Astrocyte of the hippocampus (primary cell): ENCODE measurements around the gene TFIP11.
"Not testable (repeated sequence)": the region's sequence is repeated elsewhere in the genome, so short reads cannot be mapped to it uniquely, and the experiment has no call there.

Experiments
- DNase-seq: peaks from one replicate; pipeline ENCODE4 v3.0.0; 2011; ENCODE audit warnings: low read depth, low spot score

TFIP11 gene

DNA sequence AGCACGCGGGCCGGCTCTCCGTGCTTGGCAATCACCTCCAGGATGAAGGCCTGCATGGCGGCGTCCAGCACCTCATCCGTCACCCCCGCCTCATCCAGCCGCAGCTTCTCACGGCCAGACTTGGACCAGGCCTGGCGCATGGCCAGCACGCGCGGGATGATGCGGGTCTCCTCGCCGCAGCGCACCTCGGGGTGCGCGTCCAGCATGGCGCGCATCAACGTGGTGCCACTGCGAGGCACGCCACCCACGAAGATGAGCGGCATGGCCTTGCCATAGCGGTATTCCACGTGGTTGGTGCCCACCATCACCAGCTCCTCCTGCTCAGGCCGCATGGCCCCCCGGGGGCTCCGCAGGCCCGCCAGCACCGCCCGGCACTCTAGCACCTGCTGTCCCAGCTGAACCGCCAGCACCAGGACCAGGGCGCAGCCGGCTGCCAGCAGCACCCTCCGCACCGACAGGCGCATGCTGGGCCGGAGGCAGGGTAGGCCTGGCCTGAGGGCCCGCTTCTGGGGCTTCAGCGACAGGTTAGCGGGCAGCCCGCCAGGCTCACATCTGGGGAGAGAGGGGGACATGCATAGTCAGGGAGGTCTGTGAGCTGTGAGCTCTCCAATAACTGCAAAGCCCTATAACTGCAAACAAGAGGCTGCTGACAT, 29.0 kb upstream of the TFIP11 start:
- DNase-seq, result no peak

GRCh38 chr22:26540119-26540518, 27.8 kb upstream of the TFIP11 start:
- no peak for DNase-seq

DNA sequence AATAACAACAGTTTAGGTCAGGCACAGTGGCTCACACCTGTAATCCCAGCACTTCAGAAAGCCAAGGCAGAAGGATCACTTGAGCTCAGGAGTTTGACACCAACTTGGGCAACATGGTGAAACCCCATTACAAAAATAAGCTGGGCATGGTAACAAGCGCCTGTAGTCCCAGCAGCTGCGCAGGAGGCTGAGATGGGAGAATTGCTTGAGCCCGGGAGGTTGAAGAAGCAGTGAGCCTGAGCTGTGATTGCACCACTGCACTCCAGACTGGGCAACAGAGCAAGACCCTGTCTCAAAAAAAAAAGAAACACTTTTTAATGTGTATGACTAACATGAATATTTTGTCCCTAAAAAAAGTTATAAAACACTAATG, 24.5 kb upstream of the TFIP11 start:
- DNase-seq, result no peak

DNA sequence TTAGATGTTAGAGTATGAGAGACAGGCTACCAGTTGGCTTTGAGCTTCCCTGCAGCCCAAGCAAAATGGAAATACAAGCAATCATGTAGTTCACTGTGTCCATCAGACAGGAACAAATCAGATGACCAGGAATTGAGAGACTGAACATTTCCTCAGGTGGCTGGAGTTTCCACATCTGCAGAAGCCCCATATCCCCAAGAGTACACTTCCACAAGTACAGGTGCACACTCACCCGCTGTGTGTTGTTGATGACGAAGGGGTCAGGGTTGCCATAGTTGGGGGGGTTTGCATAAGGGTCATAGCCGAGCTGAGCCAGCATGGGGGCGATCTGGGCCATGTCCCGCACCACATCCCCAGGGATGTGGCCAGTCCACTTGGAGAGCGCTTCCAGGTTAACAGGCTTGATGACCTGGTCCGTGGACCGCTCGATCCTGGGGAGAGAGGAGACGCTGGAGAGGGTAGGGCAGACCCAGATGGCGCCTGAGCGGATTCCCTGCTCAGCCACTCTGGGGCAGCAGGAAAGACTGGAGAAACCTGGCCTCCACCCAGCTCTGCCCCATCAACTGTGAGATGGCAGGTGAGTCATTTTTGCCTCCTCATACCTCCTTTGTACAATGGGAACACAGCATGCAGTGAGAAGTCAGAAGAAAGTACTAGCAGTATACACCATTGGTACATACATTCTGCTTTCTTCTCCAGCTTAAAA, 23.9 kb upstream of the TFIP11 start:
- no peak for DNase-seq

- no peak for DNase-seq
Measured at GRCh38 chr22:26535603-26535908, 23.3 kb upstream of the TFIP11 start.

- no peak for DNase-seq
Measured at GRCh38 chr22:26534874-26535602, 22.8 kb upstream of the TFIP11 start.

GRCh38 chr22:26534171-26534855, 22.0 kb upstream of the TFIP11 start:
- DNase-seq, result no peak

DNA sequence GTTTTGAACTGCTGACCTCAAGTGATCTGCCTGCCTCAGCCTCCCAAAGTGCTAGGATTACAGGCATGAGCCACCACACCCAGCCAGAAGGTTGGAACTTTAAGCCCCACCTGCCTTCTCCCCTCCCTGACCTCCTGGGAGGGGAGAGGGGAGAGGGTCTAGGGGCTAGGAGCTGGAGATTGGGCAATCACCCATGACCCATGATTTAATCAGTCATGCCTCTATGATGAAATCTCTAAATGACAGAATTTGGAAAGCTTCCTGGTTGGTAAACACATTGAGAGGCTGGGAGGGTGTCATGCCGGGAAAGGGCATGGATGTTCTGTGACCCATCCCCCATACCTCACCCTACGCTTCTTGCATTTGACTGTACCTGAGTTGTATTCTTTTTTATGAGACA, 17.1 kb upstream of the TFIP11 start:
- DNase-seq, result no peak

- not testable (repeated sequence) for DNase-seq
Measured at GRCh38 chr22:26528518-26528917, 16.2 kb upstream of the TFIP11 start.

DNA sequence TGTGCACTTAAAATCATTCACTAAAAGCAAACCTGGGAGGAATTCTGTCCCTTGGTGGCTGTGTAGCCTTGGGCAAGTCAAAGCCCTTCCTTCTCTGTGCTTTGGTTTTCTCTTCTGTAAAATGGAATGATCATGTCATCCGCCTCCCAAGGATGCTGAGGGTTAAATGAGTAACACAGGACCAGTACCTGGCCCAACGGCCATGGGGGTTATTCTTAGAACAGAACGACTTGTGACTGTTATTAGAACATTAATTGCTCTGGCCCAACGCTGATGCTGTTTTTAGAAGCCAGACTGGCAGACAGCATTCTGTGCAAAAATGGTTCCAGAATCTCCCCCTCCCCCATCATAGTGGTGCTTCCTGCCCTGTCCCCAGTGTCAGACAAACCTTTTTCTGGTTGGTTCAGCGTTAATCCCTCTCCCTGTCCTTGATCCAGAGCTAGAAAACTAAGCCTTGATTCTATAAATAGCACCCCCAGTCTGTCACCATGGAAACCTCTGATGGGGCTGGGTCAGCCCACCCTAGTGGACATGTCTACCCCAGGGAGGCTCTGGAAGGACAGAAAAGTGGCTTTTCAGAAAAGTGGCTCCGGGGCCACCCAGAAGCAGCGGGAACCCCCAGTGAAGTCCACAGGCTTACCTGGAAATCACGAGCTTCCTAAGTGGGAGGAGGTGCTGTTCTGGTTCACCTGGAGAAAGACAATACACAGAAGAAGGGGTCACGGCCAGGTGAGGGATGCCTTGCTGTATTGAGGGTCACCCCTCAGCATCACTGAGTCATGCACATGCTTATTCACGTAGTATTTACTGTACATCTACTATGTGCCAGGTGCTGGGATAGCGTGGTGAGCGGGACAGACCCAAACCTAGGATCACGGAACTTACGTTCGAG, 15.5 kb upstream of the TFIP11 start:
- DNase-seq, result no peak

GRCh38 chr22:26527167-26527566, 14.9 kb upstream of the TFIP11 start:
- no peak for DNase-seq

DNA sequence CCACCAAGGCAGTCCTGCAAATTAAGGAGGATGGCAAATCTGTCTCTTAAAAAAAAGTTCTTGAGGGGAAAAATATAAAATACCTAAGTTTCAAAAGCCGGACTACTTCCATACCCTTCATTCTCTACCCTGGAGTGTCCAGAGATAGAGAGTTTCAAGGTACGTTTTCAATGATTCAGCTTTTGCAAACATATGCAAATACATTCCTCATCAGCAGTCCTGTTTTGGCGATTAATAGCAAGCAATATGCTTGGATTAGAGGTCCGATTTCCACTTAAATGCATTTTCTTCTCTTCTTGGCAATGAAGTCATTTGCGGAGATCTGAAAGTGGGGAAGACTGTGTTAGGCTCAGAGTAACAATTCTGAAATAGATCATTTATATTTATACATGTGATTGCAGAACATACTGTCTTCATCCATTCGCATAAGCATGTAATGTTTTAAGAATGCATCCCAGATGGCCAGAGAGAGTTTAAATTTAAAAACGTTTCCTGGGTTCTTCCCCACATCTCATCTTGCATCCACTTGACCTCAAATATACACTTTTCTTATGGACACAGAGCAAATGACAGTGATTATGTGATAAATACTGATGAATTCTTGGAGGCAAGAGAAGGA, 13.8 kb upstream of the TFIP11 start:
- DNase-seq, result no peak

DNA sequence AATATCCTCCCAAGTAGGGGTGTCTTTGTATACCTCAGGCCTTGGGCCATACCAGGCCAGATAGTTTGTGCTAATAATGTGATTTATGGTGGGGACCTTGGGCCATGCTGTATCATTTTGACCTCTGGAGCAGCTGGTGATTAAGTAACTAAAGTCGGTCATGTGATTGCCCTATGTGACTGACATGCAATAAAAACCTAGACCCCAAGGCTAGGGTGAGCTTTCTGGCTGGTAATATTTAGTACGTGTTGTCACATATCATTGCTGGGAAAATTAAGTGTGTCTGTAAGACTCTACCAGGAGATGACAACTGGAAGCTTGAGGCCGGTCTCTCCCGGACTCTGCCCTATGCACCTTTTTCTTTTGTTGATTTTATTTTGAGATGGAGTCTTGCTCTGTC, 12.6 kb upstream of the TFIP11 start:
- no peak for DNase-seq

GRCh38 chr22:26522592-26522991, 10.3 kb upstream of the TFIP11 start:
- no peak for DNase-seq

- DNase-seq, result no peak
Measured at GRCh38 chr22:26522012-26522411, 9.7 kb upstream of the TFIP11 start.

DNA sequence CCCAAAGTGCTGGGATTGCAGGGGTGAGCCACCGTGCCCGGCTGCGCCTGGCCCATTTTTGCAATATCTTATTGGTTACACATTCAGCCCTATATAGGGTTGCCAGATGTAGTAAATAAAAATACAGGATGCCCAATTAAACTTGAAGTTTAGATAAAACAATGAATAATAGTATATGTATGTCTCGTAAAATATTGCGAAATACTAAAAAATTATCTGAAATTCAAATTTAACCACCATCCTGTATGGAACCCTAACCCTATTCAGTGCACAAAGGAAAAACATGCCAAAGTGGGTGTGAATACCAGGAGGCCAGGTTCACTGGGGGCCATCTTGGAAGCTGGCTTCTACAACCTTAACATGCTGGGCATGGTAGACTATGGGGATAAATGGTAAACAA, 5.2 kb upstream of the TFIP11 start:
- no peak for DNase-seq

DNA sequence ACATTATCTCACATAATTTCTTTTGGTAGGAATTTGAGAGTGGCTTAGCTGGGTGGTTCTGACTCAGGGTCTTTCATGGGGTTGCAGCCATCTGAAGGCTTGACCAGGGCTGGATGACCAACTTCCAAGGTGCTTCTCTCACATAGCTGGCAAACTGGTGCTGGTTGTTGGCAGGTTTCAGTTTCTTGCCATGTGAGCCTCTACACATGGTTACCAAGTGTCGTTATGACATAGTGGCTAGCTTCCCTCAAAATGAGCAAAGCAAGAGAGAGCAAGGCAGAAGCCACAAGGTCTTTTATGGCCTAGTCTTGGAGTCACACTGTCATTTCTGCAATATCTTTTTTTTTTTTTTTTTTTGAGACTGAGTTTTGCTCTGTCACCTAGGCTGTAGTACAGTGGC, 4.2 kb upstream of the TFIP11 start:
- DNase-seq, result no peak

- DNase-seq, result no peak
Measured at GRCh38 chr22:26515931-26516330, 3.7 kb upstream of the TFIP11 start.

DNA sequence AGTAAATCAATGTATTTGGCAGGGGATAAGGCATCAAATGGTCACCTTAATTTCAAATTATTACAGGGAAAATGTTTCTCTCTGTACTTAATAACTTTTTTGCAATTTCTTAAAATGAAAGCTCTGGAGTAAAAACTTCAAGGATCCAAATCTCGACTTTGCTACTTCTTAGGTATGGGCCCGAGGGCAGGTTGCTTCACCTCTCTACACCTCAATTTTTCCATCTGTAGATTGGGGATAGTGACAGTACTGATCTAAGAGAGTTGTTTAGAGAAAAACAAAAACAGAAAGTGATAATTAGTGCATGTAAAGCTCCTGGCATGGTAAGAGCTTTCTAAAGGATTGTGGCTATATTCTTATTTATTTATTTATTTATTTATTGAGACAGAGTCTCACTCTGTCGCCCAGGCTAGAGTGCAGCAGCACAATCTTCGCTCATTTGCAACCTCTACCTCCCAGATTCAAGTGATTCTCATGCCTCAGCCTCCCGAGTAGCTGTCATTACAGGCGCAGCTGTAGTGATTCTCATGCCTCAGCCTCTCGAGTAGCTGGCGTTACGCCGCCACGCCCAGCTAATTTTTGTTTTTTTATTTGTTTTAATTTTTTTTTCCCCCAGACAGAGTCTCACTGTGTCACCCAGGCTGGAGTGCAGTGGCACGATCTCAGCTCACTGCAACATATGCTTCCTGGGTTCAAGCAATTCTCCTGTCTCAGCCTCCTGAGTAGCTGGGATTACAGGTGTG, 2.3 kb upstream of the TFIP11 start:
- DNase-seq, result no peak

GRCh38 chr22:26513838-26514237, 1.6 kb upstream of the TFIP11 start:
- no peak for DNase-seq
